ENCODE data around the gene TAF11L5. TPM values are rescaled to one million over a fixed set of nuclear protein-coding genes. Genes with fewer than 3 reads are reported as not detected.

TAF11L5 gene
- total and polyA plus RNA-seq, 9 of the 15 experiments (the other 6 are each of a cell fraction or from before 2014, with no cell fraction given), result 0.20 to 3.7 (median 0.41) TPM; not detected in 3

DNA sequence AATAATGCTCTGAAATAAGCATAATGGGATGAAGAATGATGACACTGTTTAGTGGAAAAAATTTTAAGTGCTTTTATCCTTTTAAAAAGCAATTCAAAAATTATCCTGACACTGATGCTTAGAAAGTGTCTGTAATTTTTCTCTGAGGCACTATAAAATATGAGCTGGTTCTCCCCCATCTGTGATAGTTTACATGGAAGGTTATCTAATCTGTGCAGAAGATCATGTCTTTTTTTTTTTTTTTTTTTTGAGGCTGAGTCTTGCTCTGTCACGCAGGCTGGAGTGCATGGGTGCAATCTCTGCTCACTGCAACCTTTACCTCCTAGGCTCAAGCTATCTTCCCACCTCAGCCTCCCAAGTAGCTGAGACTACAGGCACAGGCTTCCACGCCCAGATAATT lies 42.2 kb upstream of the TAF11L5 start:
- ATAC-seq (no peak), DNase-seq (ENCODE audit: extremely low read depth in 1 of 4, low spot score in 3 of 4) (no peak), FAIRE-seq (no peak)
- Histone ChIP-seq H3K4me3 (no peak overlapping the region), H3K27ac (ENCODE audit: extremely low read depth, low read depth, low read length) (no peak overlapping the region), H3K9ac (ENCODE audit: insufficient read depth in 1 of 2, low read depth in 2 of 2, low read length in 2 of 2) (no peak overlapping the region), H3K79me2 (ENCODE audit: control insufficient read depth, insufficient read depth, low read length) (no peaks in the 10 kb centered on the region), H3K9me3 (replicated peaks; ENCODE audit: control insufficient read depth, insufficient read depth, low read depth, low read length) (no peaks in the 10 kb centered on the region), H3K36me3 (ENCODE audit: control insufficient read depth, insufficient read depth, low read length) (no peaks in the 10 kb centered on the region), H4K20me1 (replicated peaks; ENCODE audit: control insufficient read depth, insufficient read depth, low read length) (no peaks in the 10 kb centered on the region), H3K9me1 (ENCODE audit: control insufficient read depth, insufficient read depth, low read length) (no peaks in the 10 kb centered on the region), H3K27me3 (ENCODE audit: control insufficient read depth in 2 of 2, insufficient read depth in 2 of 2, low read length in 2 of 2) (no peaks in the 10 kb centered on the region), H2AFZ (ENCODE audit: low read depth, low read length) (no peak overlapping the region), H3K4me1 (replicated peaks in 1 of 2; ENCODE audit: control insufficient read depth in 2 of 2, insufficient read depth in 2 of 2, low read length in 2 of 2) (no peaks in the 10 kb centered on the region), H3K4me2 (ENCODE audit: insufficient read depth, low read length) (no peak overlapping the region)
- intact Hi-C loops (cut with micrococcal nuclease) (no loop called here), in situ Hi-C loops (cut with MboI) (loop anchor here (10.0 to 25.0 kb wide), 2 partner anchors 112 to 830 kb away; partner anchors contain the start of genes TAF11L10, TAF11L8 and TAF11L9)
- ChIA-PET CTCF (ENCODE audit: low intra/inter-chr PET ratio) (no interaction called here), POLR2A (no interaction called here)
- TF ChIP-seq ZNF146 (CRISPR knock-in tag; IDR thresholded peaks at IDR 0.05; ENCODE audit: unreplicated experiment) (no peak), SMARCA4 (IDR thresholded peaks at IDR 0.05) (0 out of 2 replicates have a peak, but pooled peaks have one; percentile 28), ARID1B (IDR thresholded peaks at IDR 0.05) (peak; percentile 63), DPF2 (IDR thresholded peaks at IDR 0.05) (0 out of 2 replicates have a peak, but pooled peaks have one; percentile 23), CBFA2T2 (conservative IDR thresholded peaks at IDR 0.05) (0 out of 2 replicates have a peak, but pooled peaks have one; percentile 13), ZNF316 (IDR thresholded peaks at IDR 0.05) (no peak), RCOR1 (IDR thresholded peaks at IDR 0.05; ENCODE audit: borderline replicate concordance in 1 of 2, low read depth in 2 of 2, low read length in 2 of 2) (peak in 1 of 2 experiments; percentile 30; a peak in 1 of 4 replicates), ZNF586 (CRISPR knock-in tag; conservative IDR thresholded peaks at IDR 0.05) (no peak), HDAC6 (IDR thresholded peaks at IDR 0.05; ENCODE audit: low read depth, low read length) (no peak), SMAD1 (IDR thresholded peaks at IDR 0.05; ENCODE audit: low read depth, low read length, partially characterized antibody) (no peak), TRIM28 (IDR thresholded peaks at IDR 0.05) (no peak), TAL1 (IDR thresholded peaks at IDR 0.05) (peak; percentile 32; the same call in 1 of the 2 replicates), ZNF75A (CRISPR knock-in tag; IDR thresholded peaks at IDR 0.05) (no peak), SUPT5H (IDR thresholded peaks at IDR 0.05) (no peak), TEAD4 (IDR thresholded peaks at IDR 0.05; ENCODE audit: low read length) (peak; percentile 58; the same call in 1 of the 2 replicates), TEAD4 (CRISPR knock-in tag; IDR thresholded peaks at IDR 0.05; ENCODE audit: borderline replicate concordance) (no peak), CBFA2T3 (IDR thresholded peaks at IDR 0.05) (peak; percentile 45; the same call in 1 of the 2 replicates), SIX5 (IDR thresholded peaks at IDR 0.05; ENCODE audit: borderline replicate concordance in 1 of 2, insufficient read depth in 1 of 2, low read depth in 1 of 2, low read length in 2 of 2) (no peak), ZNF384 (IDR thresholded peaks at IDR 0.05; ENCODE audit: low read depth, low read length) (peak; percentile 84), SMARCE1 (IDR thresholded peaks at IDR 0.05) (peak; percentile 27; the same call in 1 of the 2 replicates)
- TF ChIP-seq, protein P1, sequence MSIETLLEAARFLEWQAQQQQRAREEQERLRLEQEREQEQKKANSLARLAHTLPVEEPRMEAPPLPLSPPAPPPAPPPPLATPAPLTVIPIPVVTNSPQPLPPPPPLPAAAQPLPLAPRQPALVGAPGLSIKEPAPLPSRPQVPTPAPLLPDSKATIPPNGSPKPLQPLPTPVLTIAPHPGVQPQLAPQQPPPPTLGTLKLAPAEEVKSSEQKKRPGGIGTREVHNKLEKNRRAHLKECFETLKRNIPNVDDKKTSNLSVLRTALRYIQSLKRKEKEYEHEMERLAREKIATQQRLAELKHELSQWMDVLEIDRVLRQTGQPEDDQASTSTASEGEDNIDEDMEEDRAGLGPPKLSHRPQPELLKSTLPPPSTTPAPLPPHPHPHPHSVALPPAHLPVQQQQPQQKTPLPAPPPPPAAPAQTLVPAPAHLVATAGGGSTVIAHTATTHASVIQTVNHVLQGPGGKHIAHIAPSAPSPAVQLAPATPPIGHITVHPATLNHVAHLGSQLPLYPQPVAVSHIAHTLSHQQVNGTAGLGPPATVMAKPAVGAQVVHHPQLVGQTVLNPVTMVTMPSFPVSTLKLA (conservative IDR thresholded peaks at IDR 0.05), result no peak
- BruUV-seq (replicated peaks), result no TSS peak
- WGBS (ENCODE audit: insufficient coverage, low coverage, missing lambda C conversion rate), result 0% methylated on average over 1 of the region's 2 CpGs
